MM.1S (cell line): Measurements from ENCODE around the gene LDLRAD3.

Experiments
- DNase-seq: peaks from one replicate; pipeline ENCODE4 v3.0.0-alpha.2; 2015
- H2AFZ ChIP-seq: fragments of 300-600 bp; sonication (generic); 2 replicates; pipeline ENCODE4 v1.6.0; 2016; ENCODE audit warnings: antibody characterized with exemption, low read length
- H3F3A ChIP-seq: fragments of 300-600 bp; sonication (generic); 2 replicates; pipeline ENCODE4 v1.6.1; 2016; ENCODE audit warnings: mild to moderate bottlenecking, antibody characterized with exemption, low read length, moderate library complexity, mixed read lengths; ENCODE audit not compliant: insufficient read depth
- H3K27ac ChIP-seq: fragments of 300-600 bp; sonication (generic); 2 replicates; pipeline ENCODE4 v1.5.1; 2016; ENCODE audit warnings: mild to moderate bottlenecking, low read length
- H3K27me3 ChIP-seq: fragments of 300-600 bp; sonication (generic); replicated peaks from 2 replicates; pipeline ENCODE4 v1.6.0; 2016; ENCODE audit warnings: low read length; ENCODE audit not compliant: insufficient read depth
- H3K36me3 ChIP-seq: fragments of 300-600 bp; sonication (generic); replicated peaks from 2 replicates; pipeline ENCODE4 v1.6.1; 2016; ENCODE audit warnings: mild to moderate bottlenecking, low read length, mixed read lengths; ENCODE audit not compliant: insufficient read depth
- H3K4me1 ChIP-seq: fragments of 300-600 bp; sonication (generic); 2 replicates; pipeline ENCODE4 v1.6.1; 2016; ENCODE audit warnings: low read length, mixed read lengths
- H3K4me2 ChIP-seq: fragments of 300-600 bp; sonication (generic); 2 replicates; pipeline ENCODE4 v1.6.0; 2016; ENCODE audit warnings: low read depth, low read length
- H3K4me3 ChIP-seq: fragments of 300-600 bp; sonication (generic); 2 replicates; pipeline ENCODE4 v1.5.1; 2016; ENCODE audit warnings: low read length, mixed read lengths
- H3K79me2 ChIP-seq: fragments of 300-600 bp; sonication (generic); 2 replicates; pipeline ENCODE4 v1.6.1; 2016; ENCODE audit warnings: mixed run types, low read length, mixed read lengths
- H3K9ac ChIP-seq: fragments of 300-600 bp; sonication (generic); 2 replicates; pipeline ENCODE4 v1.6.1; 2016; ENCODE audit warnings: low read length, mixed read lengths
- H3K9me2 ChIP-seq: fragments of 300-600 bp; sonication (generic); replicated peaks from 2 replicates; pipeline ENCODE4 v1.6.1; 2016; ENCODE audit warnings: mild to moderate bottlenecking, low read length, mixed read lengths; ENCODE audit not compliant: insufficient read depth
- H3K9me3 ChIP-seq: fragments of 300-600 bp; sonication (generic); replicated peaks from 2 replicates; pipeline ENCODE4 v1.6.1; 2016; ENCODE audit warnings: mild to moderate bottlenecking, low read length, mixed read lengths; ENCODE audit not compliant: insufficient read depth
- H4K20me1 ChIP-seq: fragments of 300-600 bp; sonication (generic); 2 replicates; pipeline ENCODE4 v1.6.1; 2016; ENCODE audit warnings: mild to moderate bottlenecking, low read length, moderate library complexity, mixed read lengths; ENCODE audit not compliant: insufficient read depth
- CTCF ChIP-seq: fragments of 300-600 bp; sonication (generic); IDR thresholded peaks from 2 replicates; pipeline ENCODE4 v1.5.1; 2016; ENCODE audit warnings: antibody characterized with exemption, low read length, mixed read lengths
- EZH2 ChIP-seq: fragments of 300-600 bp; sonication (generic); optimal IDR thresholded peaks from 2 replicates; pipeline ENCODE3; 2017; ENCODE audit warnings: low read depth, mild to moderate bottlenecking, antibody characterized with exemption, low read length, mixed read lengths
- EZH2phosphoT487 ChIP-seq: fragments of 300-600 bp; sonication (generic); IDR thresholded peaks from 2 replicates; pipeline ENCODE4 v1.6.1; 2018; ENCODE audit warnings: antibody characterized with exemption, low read length

Gene LDLRAD3

GRCh38 chr11:36139767-36140166, 195.9 kb downstream of the LDLRAD3 start:
- Histone ChIP-seq H3K27me3 (no peaks in the 10 kb centered on the region), H3K79me2 (no peaks in the 10 kb centered on the region), H3K9me2 (no peaks in the 10 kb centered on the region), H2AFZ (no peak overlapping the region), H3F3A (no peaks in the 10 kb centered on the region), H3K4me1 (no peaks in the 10 kb centered on the region), H3K36me3 (no peaks in the 10 kb centered on the region), H3K4me3 (no peak overlapping the region), H3K4me2 (no peak overlapping the region), H3K9me3 (no peaks in the 10 kb centered on the region), H3K27ac (no peak overlapping the region), H4K20me1 (no peaks in the 10 kb centered on the region), H3K9ac (no peak overlapping the region)
- TF ChIP-seq CTCF, result no peak
- no peak for TF ChIP-seq EZH2
- no peak for TF ChIP-seq EZH2phosphoT487
- no peak for DNase-seq

DNA sequence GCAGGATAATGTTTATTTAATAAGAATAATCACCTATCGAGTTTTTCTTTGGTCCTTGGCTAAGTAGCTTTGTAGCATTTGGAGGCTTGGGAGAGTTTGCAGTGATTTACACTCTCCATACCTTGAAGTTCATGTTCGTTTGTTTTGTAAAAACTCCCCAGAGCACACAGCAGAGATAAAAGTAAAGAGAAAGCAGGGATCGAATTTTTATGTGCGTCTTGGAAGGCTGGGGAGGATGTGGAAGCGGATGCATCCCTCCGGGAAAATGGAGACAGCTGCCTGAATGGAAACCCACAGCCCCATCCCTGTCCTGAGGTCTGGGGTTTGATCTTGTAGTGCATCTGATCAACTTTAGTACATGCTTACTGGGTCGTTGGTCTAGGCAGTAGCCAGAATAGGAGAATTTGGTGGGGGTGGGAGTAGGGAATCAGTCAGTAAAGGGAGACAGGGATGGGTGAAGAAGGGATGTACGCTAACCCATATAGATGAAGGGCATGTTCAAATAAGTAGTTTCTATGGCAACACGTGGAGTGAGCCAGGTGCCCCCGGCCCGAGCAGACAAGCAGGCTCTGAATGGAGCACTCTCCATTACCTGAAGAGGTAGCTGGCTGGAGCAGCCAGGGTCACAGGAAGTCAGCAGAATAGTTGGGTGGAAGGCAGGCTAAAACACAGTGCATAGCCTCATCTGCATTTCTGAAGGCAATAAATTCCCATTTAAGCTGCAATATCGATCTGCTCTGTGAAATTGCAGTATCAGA, 197.5 kb downstream of the LDLRAD3 start:
- H3K27ac ChIP-seq, result no peak overlapping the region
- TF ChIP-seq CTCF (no peak), EZH2phosphoT487 (no peak), EZH2 (no peak)
- no peaks in the 10 kb centered on the region for H3K4me1 ChIP-seq
- no peak overlapping the region for H3K4me2 ChIP-seq
- no peaks in the 10 kb centered on the region for H3K36me3 ChIP-seq
- H3F3A ChIP-seq, result no peaks in the 10 kb centered on the region
- H4K20me1 ChIP-seq, result no peaks in the 10 kb centered on the region
- H3K27me3 ChIP-seq, result no peaks in the 10 kb centered on the region
- H3K9ac ChIP-seq, result no peak overlapping the region
- no peak for DNase-seq
- H3K79me2 ChIP-seq, result no peaks in the 10 kb centered on the region
- H2AFZ ChIP-seq, result no peak overlapping the region
- no peaks in the 10 kb centered on the region for H3K9me2 ChIP-seq
- no peak overlapping the region for H3K4me3 ChIP-seq
- H3K9me3 ChIP-seq, result no peaks in the 10 kb centered on the region

DNA sequence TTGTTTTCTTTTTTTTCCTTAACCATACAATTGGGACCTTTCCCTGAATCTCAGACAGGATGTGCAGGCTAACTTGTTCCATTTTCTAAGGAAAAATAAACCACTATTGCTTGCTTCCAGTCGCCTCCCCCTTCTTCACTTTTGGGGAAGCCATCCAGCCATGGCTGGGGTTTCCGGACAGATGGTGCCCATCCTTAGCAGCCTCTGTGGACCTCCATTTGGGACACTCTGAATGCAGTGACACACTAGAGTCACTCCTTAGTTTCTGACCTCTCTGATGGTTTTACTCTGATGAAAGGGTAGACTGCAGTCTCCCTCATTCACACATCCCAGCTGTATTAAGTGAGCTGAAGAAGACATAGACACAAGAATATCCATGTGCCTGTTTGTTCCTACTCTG, 198.1 kb downstream of the LDLRAD3 start:
- H3K4me1 ChIP-seq, result no peaks in the 10 kb centered on the region
- no peaks in the 10 kb centered on the region for H3K36me3 ChIP-seq
- H3K27me3 ChIP-seq, result no peaks in the 10 kb centered on the region
- H4K20me1 ChIP-seq, result no peaks in the 10 kb centered on the region
- no peaks in the 10 kb centered on the region for H3K9me2 ChIP-seq
- no peak overlapping the region for H3K9ac ChIP-seq
- H3K9me3 ChIP-seq, result no peaks in the 10 kb centered on the region
- no peak overlapping the region for H3K4me2 ChIP-seq
- H3F3A ChIP-seq, result no peaks in the 10 kb centered on the region
- H3K79me2 ChIP-seq, result no peaks in the 10 kb centered on the region
- H3K27ac ChIP-seq, result no peak overlapping the region
- no peak overlapping the region for H2AFZ ChIP-seq
- no peak for DNase-seq
- no peak overlapping the region for H3K4me3 ChIP-seq
- TF ChIP-seq CTCF (no peak), EZH2 (no peak), EZH2phosphoT487 (no peak)
